Right cardiac atrium (tissue), 5 donors: Measurements from ENCODE around the gene ITIH5. TPM values are rescaled to one million over a fixed set of nuclear protein-coding genes. Genes with fewer than 3 reads are reported as not detected.

ENCODE experiments used
- ATAC-seq, 2 donors: fragments of 200-7000 bp; cut with Tn5 transposase; one replicate each; pipeline versions ENCODE4 v1.8.0 to v1.9.1; 2020; ENCODE audit warnings: moderate library complexity in 2 of 2, mild to moderate bottlenecking in 1 of 2
- DNase-seq, 3 donors: peaks; one replicate each; pipeline ENCODE4 v3.0.0-alpha.2; 2020
- H3K27ac ChIP-seq: one replicate; pipeline ENCODE4 v1.5.1; 2013; ENCODE audit warnings: mild to moderate bottlenecking, low read length, control low read depth, moderate library complexity
- H3K27me3 ChIP-seq: one replicate; pipeline ENCODE4 v1.6.1; 2013; ENCODE audit not compliant: control insufficient read depth, insufficient read depth
- H3K4me1 ChIP-seq: one replicate; pipeline ENCODE4 v1.6.1; 2013; ENCODE audit warnings: low read length; ENCODE audit not compliant: control insufficient read depth, insufficient read depth
- H3K4me3 ChIP-seq: one replicate; pipeline ENCODE4 v1.5.1; 2013; ENCODE audit warnings: low read length, control low read depth
- H3K9me3 ChIP-seq: one replicate; pipeline ENCODE4 v1.6.1; 2013; ENCODE audit warnings: low read length; ENCODE audit not compliant: control insufficient read depth
- WGBS: extraction: QIAGEN DNeasy Blood & Tissue Kit; methylation state at CpG from one replicate; pipeline ENCODE4 v1.1.7; 2013; 5-methylcytosine and 5-hydroxymethylcytosine counted together
- intact Hi-C, 4 donors: fragments of 100-400 bp; cut with DNase I; formaldehyde crosslinking; loops; one replicate each; pipeline versions ENCODE4 v1.11.0 to v1.14.0; 2022 to 2023
- polyA plus RNA-seq: library from polyadenylated mRNA; stranded (reverse); fragments of 200-250 nt; gene quantifications from one replicate; pipeline ENCODE4 v1.2.3, GENCODE V29; 2013
- total RNA-seq, 4 donors: library from RNA; stranded (reverse); fragmentation: NEBNext Ultra II Directional; extraction: Animal tissue kit (Norgen Biotek cat#: 25700); gene quantifications; one replicate each; pipeline ENCODE4 v1.2.1, GENCODE V29; 2021
- donor health status: healthy with polysubstance abuse.
- donor health status: DM: no; HTN: yes; CAD: no.
- donor health status: DM: no; HTN: no; CAD: no.
- donor health status: DM: no; HTN: yes; CAD: no; lungs with severe emphysema.
- donor health status: DM: yes; HTN: yes; CAD: no.

Gene ITIH5
- total and polyA plus RNA-seq, 5 donors: 1.4 to 5.7 (median 2.5) TPM

DNA sequence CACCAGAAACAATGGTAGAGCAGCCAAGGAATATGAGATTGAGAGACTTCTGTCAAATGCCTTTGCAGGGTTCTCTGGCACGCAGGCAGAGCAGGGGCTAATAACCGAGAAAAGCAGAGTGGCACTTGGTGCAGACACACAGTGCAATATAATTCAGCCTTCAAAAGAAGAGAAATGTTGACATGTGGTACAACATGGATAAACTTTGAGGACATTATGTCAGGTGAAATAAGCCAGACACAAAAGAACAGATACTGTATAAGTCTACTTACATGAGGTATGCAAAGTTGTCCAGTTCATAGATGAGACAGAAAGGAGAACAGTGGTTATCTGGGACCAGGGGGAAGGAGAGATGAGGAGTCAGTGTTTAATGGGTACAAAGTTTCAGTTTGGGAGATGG lies 41.8 kb downstream of the ITIH5 start:
- Histone ChIP-seq H3K4me3 (no peak overlapping the region), H3K27me3 (no peaks in the 10 kb centered on the region), H3K27ac (no peak overlapping the region), H3K4me1 (no peaks in the 10 kb centered on the region), H3K9me3 (no peaks in the 10 kb centered on the region)
- DNase-seq (no peak), ATAC-seq (no peak)
- intact Hi-C loops: loop anchor here in 2 of 4 donors (10.0 kb wide), 2 partner anchors 90 to 100 kb away; no protein-coding TSS in a partner anchor
- 94% methylated on average over 2 of the region's 2 CpGs for WGBS

DNA sequence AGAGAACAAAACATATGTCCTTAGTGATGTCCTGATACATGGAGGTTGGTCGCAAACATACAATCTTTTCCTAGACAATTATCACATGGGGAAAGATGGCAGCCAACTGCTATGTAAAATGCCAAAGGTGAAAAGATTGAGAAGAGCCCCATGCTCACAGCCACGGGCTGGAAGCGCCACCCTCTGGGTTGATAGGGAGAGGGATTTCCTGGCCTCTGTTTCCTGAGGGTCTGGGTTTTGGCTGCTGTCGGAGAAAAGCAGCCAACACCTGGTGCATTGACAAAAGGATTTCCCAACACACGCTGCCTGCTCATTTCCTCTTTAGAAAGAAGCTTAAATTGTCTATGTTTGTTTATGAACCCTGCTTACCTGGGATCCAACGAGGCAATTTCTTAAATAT lies 43.8 kb downstream of the ITIH5 start:
- no peaks in the 10 kb centered on the region for H3K9me3 ChIP-seq
- no peak for DNase-seq
- ATAC-seq: peak in 1 of 2 donors; percentile 54
- H3K4me3 ChIP-seq: no peak overlapping the region
- WGBS: 35% methylated on average over 6 of the region's 6 CpGs
- H3K27ac ChIP-seq: no peak overlapping the region
- no peaks in the 10 kb centered on the region for H3K27me3 ChIP-seq
- no peaks in the 10 kb centered on the region for H3K4me1 ChIP-seq
- intact Hi-C loops: loop anchor here (5.0 to 10.0 kb wide), 4 partner anchors 88 to 98 kb away; no protein-coding TSS in a partner anchor

DNA sequence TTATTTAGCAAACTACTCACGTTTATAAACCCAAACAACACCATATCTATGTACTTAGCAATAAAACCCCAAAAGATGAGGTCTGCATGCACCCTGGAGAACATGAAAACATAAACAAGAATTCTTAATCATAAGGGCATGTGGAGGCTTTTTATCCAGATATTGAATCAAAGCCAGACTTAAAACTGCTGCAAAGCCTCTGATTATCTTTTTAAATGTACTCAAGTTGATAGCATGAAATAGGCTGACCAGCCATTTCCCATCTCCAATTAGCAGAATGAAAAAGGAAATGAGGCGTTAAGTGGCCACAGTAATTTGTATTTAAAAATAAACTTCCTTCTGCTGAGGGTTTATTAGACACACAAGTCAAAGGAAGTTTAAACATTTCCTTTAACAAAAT lies 48.3 kb downstream of the ITIH5 start:
- DNase-seq (no peak), ATAC-seq (no peak)
- no peak overlapping the region for H3K4me3 ChIP-seq
- 19% methylated on average over 2 of the region's 2 CpGs for WGBS
- no peaks in the 10 kb centered on the region for H3K4me1 ChIP-seq
- no peak overlapping the region for H3K27ac ChIP-seq
- intact Hi-C loops: no loop called here
- H3K9me3 ChIP-seq: no peaks in the 10 kb centered on the region
- no peaks in the 10 kb centered on the region for H3K27me3 ChIP-seq

- ATAC-seq (no peak), DNase-seq (no peak)
- no peaks in the 10 kb centered on the region for H3K27me3 ChIP-seq
- no peak overlapping the region for H3K4me3 ChIP-seq
- WGBS: 90% methylated on average over 3 of the region's 3 CpGs
- no peak overlapping the region for H3K27ac ChIP-seq
- intact Hi-C loops: no loop called here
- H3K9me3 ChIP-seq: no peaks in the 10 kb centered on the region
- H3K4me1 ChIP-seq: no peaks in the 10 kb centered on the region
Observed at GRCh38 chr10:7611909-7612308, 54.9 kb downstream of the ITIH5 start.

- intact Hi-C loops: no loop called here
- Histone ChIP-seq H3K4me3 (no peak overlapping the region), H3K9me3 (no peaks in the 10 kb centered on the region), H3K4me1 (no peaks in the 10 kb centered on the region), H3K27me3 (no peaks in the 10 kb centered on the region), H3K27ac (no peak overlapping the region)
- DNase-seq: peak in 2 of 3 donors; percentile 58 to 60
- peak; percentile 51 to 71 for ATAC-seq
- 63% methylated on average over 7 of the region's 7 CpGs for WGBS
Observed at GRCh38 chr10:7610651-7611389, 55.9 kb downstream of the ITIH5 start.

GRCh38 chr10:7610026-7610425 lies 56.7 kb downstream of the ITIH5 start:
- 56% methylated on average over 3 of the region's 3 CpGs for WGBS
- Histone ChIP-seq H3K27ac (peak overlapping the region; percentile 22), H3K4me1 (no peaks in the 10 kb centered on the region), H3K27me3 (no peaks in the 10 kb centered on the region), H3K9me3 (no peaks in the 10 kb centered on the region), H3K4me3 (no peak overlapping the region)
- ATAC-seq (no peak), DNase-seq (no peak)
- intact Hi-C loops: no loop called here

- WGBS: 77% methylated on average over 5 of the region's 5 CpGs
- intact Hi-C loops: no loop called here
- Histone ChIP-seq H3K4me1 (no peaks in the 10 kb centered on the region), H3K9me3 (no peaks in the 10 kb centered on the region), H3K4me3 (no peak overlapping the region), H3K27me3 (no peaks in the 10 kb centered on the region), H3K27ac (no peak overlapping the region)
- DNase-seq (no peak), ATAC-seq (no peak)
Observed at GRCh38 chr10:7609556-7609955, 57.2 kb downstream of the ITIH5 start.

DNA sequence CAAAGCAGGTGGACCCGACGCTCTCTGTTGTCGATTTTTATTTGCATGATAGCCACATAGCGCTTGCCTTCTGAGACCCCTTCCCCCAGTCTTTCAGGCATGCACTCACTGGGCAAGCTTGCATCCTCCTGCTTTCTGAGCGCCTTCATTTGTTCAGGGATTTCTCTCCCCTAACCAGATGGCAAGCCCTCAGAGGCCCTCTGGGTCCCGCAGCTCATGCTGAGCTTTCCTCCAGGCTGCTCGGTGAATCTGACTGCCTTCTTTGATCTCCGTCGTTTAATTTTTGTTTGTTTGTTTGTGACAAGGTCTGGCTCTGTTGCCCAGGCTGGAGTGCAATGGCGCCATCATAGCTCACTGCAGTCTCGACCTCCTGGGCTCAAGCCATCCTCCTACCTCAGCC lies 58.8 kb downstream of the ITIH5 start:
- Histone ChIP-seq H3K27me3 (no peaks in the 10 kb centered on the region), H3K9me3 (no peaks in the 10 kb centered on the region), H3K4me1 (no peaks in the 10 kb centered on the region), H3K27ac (no peak overlapping the region), H3K4me3 (no peak overlapping the region)
- intact Hi-C loops: no loop called here
- WGBS: 93% methylated on average over 11 of the region's 11 CpGs
- DNase-seq (no peak), ATAC-seq (no peak)

DNA sequence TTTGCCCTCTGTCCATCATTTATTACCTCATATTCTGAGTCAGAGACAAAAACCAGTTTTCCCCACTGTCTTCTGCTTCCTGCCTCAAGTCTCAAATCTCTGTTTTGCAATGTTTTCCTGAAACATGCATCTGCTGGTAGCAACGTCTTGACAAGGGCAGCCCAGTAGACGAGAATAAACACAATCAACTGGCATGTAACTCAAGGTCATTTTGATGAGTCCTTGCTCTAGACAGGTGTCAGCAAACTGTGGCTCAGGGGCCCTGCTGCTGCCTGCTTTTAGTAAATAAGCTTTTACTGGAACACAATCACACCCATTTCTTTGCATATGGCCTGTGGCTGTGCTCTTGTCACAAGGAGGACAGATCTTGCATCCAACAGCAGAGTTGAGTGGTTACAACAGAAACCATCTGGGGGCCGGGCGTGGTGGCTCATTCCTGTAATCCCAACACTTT lies 59.8 kb downstream of the ITIH5 start:
- Histone ChIP-seq H3K4me1 (no peaks in the 10 kb centered on the region), H3K4me3 (no peak overlapping the region), H3K9me3 (no peaks in the 10 kb centered on the region), H3K27ac (no peak overlapping the region), H3K27me3 (no peaks in the 10 kb centered on the region)
- DNase-seq: no peak
- 45% methylated on average over 4 of the region's 4 CpGs for WGBS
- ATAC-seq: no peak
- intact Hi-C loops: no loop called here

GRCh38 chr10:7605565-7606295 lies 61.0 kb downstream of the ITIH5 start:
- Histone ChIP-seq H3K4me1 (no peaks in the 10 kb centered on the region), H3K27ac (no peak overlapping the region), H3K27me3 (no peaks in the 10 kb centered on the region), H3K4me3 (no peak overlapping the region), H3K9me3 (no peaks in the 10 kb centered on the region)
- intact Hi-C loops: no loop called here
- ATAC-seq: peak; percentile 14 to 18
- DNase-seq: no peak
- WGBS: 27% methylated on average over 11 of the region's 11 CpGs

DNA sequence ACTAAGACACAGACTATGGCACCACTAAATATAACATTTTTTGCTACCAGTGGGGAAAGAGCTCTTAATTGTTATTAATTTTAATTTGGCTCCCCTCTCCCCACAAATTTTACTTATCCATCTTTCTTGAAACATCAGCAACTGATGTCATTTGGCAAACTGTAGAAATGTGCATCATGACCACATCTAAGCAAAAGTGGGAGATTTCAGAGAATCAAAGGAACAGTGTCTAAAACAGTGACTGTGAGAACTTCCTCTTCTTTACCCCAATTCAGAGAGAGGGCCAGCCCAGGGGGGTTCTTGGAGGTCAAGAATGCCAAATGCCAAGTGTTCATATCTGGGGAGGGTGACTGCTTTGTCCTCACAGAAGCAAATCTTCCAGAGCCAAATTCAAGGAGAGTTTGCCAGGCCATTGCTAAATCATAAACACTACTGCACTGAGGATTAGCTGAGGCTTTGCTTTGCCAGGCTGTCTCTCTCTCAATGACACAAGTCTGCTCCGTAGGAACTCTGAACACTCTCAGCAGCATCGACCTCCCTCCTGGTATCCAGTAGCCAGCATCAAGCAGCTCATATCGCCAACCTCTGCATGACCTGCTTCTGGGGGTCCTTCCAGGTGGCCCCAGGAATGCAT lies 65.6 kb downstream of the ITIH5 start:
- 52% methylated on average over 3 of the region's 3 CpGs for WGBS
- no peaks in the 10 kb centered on the region for H3K4me1 ChIP-seq
- no peaks in the 10 kb centered on the region for H3K9me3 ChIP-seq
- ATAC-seq (peak; percentile 41 to 48), DNase-seq (no peak)
- intact Hi-C loops: no loop called here
- H3K27ac ChIP-seq: no peak overlapping the region
- H3K4me3 ChIP-seq: no peak overlapping the region
- H3K27me3 ChIP-seq: no peaks in the 10 kb centered on the region
